ENCODE results near the gene PER1. TPM values are rescaled to one million over a fixed set of nuclear protein-coding genes. Genes with fewer than 3 reads are reported as not detected.

The PER1 gene
- total RNA-seq, 5 donors from 2014 or later (not counting 1 experiment from before 2014, with no cell fraction given) = 62.6 to 1,675 (median 82.4) TPM

GRCh38 chr17:8126491-8127066 is 25.6 kb downstream of the PER1 start:
- POLR2A ChIA-PET = interaction anchor here in 1 of 2 donors (0.7 to 1.1 kb wide), 2 partner anchors 169 to 498 kb away, joined by 3 to 6 read pairs; partner anchors contain the start of gene SLC25A35
- H3K4me3 ChIP-seq (ENCODE audit: control insufficient read depth in 1 of 2, extremely low read depth in 1 of 2, low read length in 1 of 2) = peak overlapping the region; percentile 64 to 80

GRCh38 chr17:8125947-8126490 is 26.2 kb downstream of the PER1 start:
- no peaks in the 10 kb centered on the region for H3K9me3 Mint-ChIP-seq
- peak overlapping the region; percentile 77 to 91 (median 86) for H3K4me3 Mint-ChIP-seq
- POLR2A ChIA-PET = interaction anchor here in 1 of 2 donors (0.7 to 1.1 kb wide), 2 partner anchors 169 to 497 kb away, joined by 3 to 6 read pairs; partner anchors contain the start of gene SLC25A35
- peaks cover 8 to 35% of the 10 kb centered on the region in 2 donors for H3K27me3 Mint-ChIP-seq
- no peaks in the 10 kb centered on the region for H3K36me3 Mint-ChIP-seq
- DNase-seq = peak in 2 of 35 experiments; percentile 21 to 41
- ATAC-seq (replicated peaks in 1 of 4) = peak in 3 of 4 experiments; percentile 1 to 8 (median 6)
- H3K36me3 ChIP-seq (ENCODE audit: control insufficient read depth in 2 of 2, extremely low read depth in 1 of 2, insufficient read depth in 1 of 2, low read length in 1 of 2) = no peaks in the 10 kb centered on the region
- peak overlapping the region; percentile 82 to 90 for H3K27ac Mint-ChIP-seq
- peaks cover 47 to 55% (median 50%) of the 10 kb centered on the region in 3 donors for H3K4me1 Mint-ChIP-seq
- H3K9me3 ChIP-seq = no peaks in the 10 kb centered on the region
- peaks cover 35 to 61% of the 10 kb centered on the region in 2 experiments for H3K4me1 ChIP-seq (ENCODE audit: control insufficient read depth in 1 of 2, extremely low read depth in 1 of 2, insufficient read depth in 2 of 2, low read length in 2 of 2)
- H3K27ac ChIP-seq (ENCODE audit: low read length) = no peak overlapping the region
- peak overlapping the region; percentile 64 to 80 for H3K4me3 ChIP-seq (ENCODE audit: control insufficient read depth in 1 of 2, extremely low read depth in 1 of 2, low read length in 1 of 2)
- peaks cover 0 to 59% of the 10 kb centered on the region in 2 experiments for H3K27me3 ChIP-seq (replicated peaks in 1 of 2; ENCODE audit: control insufficient read depth in 2 of 2, extremely low read depth in 1 of 2, insufficient read depth in 2 of 2, low read length in 1 of 2)
- CTCF ChIA-PET = interaction anchor here in 1 of 2 donors (1.3 kb wide), 1 partner anchor 13 kb away, joined by 5 read pairs; no protein-coding TSS in a partner anchor
- under 1% methylated on average over 30 of the region's 35 CpGs for WGBS (ENCODE audit: insufficient coverage)

More at GRCh38 chr17:8126491-8127066, 25.6 kb downstream of the PER1 start:
- H3K9me3 ChIP-seq = no peaks in the 10 kb centered on the region
- H3K4me3 Mint-ChIP-seq = peak overlapping the region; percentile 85 to 91 (median 86)
- CTCF ChIA-PET = interaction anchor here in 1 of 2 donors (0.7 to 1.3 kb wide), 2 partner anchors 12 to 95 kb away, joined by 3 to 5 read pairs; no protein-coding TSS in a partner anchor
- peaks cover 0 to 56% of the 10 kb centered on the region in 2 experiments for H3K27me3 ChIP-seq (replicated peaks in 1 of 2; ENCODE audit: control insufficient read depth in 2 of 2, extremely low read depth in 1 of 2, insufficient read depth in 2 of 2, low read length in 1 of 2)
- H3K27ac ChIP-seq (ENCODE audit: low read length) = no peak overlapping the region
- WGBS (ENCODE audit: insufficient coverage) = under 1% methylated on average over 35 of the region's 45 CpGs
- H3K27me3 Mint-ChIP-seq = peaks cover 8 to 34% of the 10 kb centered on the region in 2 donors
- H3K36me3 Mint-ChIP-seq = no peaks in the 10 kb centered on the region
- H3K9me3 Mint-ChIP-seq = no peaks in the 10 kb centered on the region
- peak overlapping the region; percentile 70 to 82 for H3K27ac Mint-ChIP-seq
- DNase-seq = peak in 4 of 35 experiments; percentile 36 to 68 (median 40)
- H3K4me1 Mint-ChIP-seq = peaks cover 45 to 53% (median 47%) of the 10 kb centered on the region in 3 donors
- peak; percentile 26 to 46 (median 34) for ATAC-seq (replicated peaks in 1 of 4)
- H3K4me1 ChIP-seq (ENCODE audit: control insufficient read depth in 1 of 2, extremely low read depth in 1 of 2, insufficient read depth in 2 of 2, low read length in 2 of 2) = peaks cover 33 to 55% of the 10 kb centered on the region in 2 experiments
- no peaks in the 10 kb centered on the region for H3K36me3 ChIP-seq (ENCODE audit: control insufficient read depth in 2 of 2, extremely low read depth in 1 of 2, insufficient read depth in 1 of 2, low read length in 1 of 2)

GRCh38 chr17:8125154-8125946 is 26.9 kb downstream of the PER1 start:
- no peaks in the 10 kb centered on the region for H3K9me3 Mint-ChIP-seq
- no peak overlapping the region for H3K27ac ChIP-seq (ENCODE audit: low read length)
- H3K4me3 ChIP-seq (ENCODE audit: control insufficient read depth in 1 of 2, extremely low read depth in 1 of 2, low read length in 1 of 2) = peak overlapping the region; percentile 64 to 80
- CTCF ChIA-PET = interaction anchor here in 1 of 2 donors (0.8 kb wide), 1 partner anchor 13 kb away, joined by 3 read pairs; no protein-coding TSS in a partner anchor
- no peaks in the 10 kb centered on the region for H3K36me3 Mint-ChIP-seq
- peaks cover 0 to 66% of the 10 kb centered on the region in 2 experiments for H3K27me3 ChIP-seq (replicated peaks in 1 of 2; ENCODE audit: control insufficient read depth in 2 of 2, extremely low read depth in 1 of 2, insufficient read depth in 2 of 2, low read length in 1 of 2)
- H3K36me3 ChIP-seq (ENCODE audit: control insufficient read depth in 2 of 2, extremely low read depth in 1 of 2, insufficient read depth in 1 of 2, low read length in 1 of 2) = no peaks in the 10 kb centered on the region
- no peaks in the 10 kb centered on the region for H3K9me3 ChIP-seq
- peak overlapping the region; percentile 82 to 90 for H3K27ac Mint-ChIP-seq
- 2% methylated on average over 16 of the region's 40 CpGs for WGBS (ENCODE audit: insufficient coverage)
- ATAC-seq (replicated peaks in 1 of 4) (peak; percentile 44 to 55 (median 50)), DNase-seq (peak; percentile 65 to 90 (median 84))
- POLR2A ChIA-PET = interaction anchor here in 1 of 2 donors (1.0 kb wide), 1 partner anchor 48 kb away, joined by 3 read pairs; no protein-coding TSS in a partner anchor
- H3K4me1 ChIP-seq (ENCODE audit: control insufficient read depth in 1 of 2, extremely low read depth in 1 of 2, insufficient read depth in 2 of 2, low read length in 2 of 2) = peaks cover 39 to 67% of the 10 kb centered on the region in 2 experiments
- H3K27me3 Mint-ChIP-seq = peaks cover 8 to 42% of the 10 kb centered on the region in 2 donors
- peak overlapping the region; percentile 77 to 91 (median 86) for H3K4me3 Mint-ChIP-seq
- peaks cover 54 to 62% (median 56%) of the 10 kb centered on the region in 3 donors for H3K4me1 Mint-ChIP-seq

- H3K4me3 ChIP-seq (ENCODE audit: control insufficient read depth in 1 of 2, extremely low read depth in 1 of 2, low read length in 1 of 2) = peak overlapping the region; percentile 64 to 80
- peaks cover 11 to 46% of the 10 kb centered on the region in 2 donors for H3K27me3 Mint-ChIP-seq
Observed at GRCh38 chr17:8124350-8125153, 27.7 kb downstream of the PER1 start.

GRCh38 chr17:8123695-8124349 is 28.4 kb downstream of the PER1 start, which contains the start of gene HES7:
TSS of gene HES7 (minus strand) at chr17:8124106. CDS start at chr17:8124084, 22 bp downstream.
- Mint-ChIP-seq H3K4me3 (peak within 1 kb of the TSS; percentile 77 to 91 (median 86)), H3K27ac (peak within 1 kb of the TSS; percentile 82 to 90), H3K36me3 (no peaks in the 10 kb centered on the region), H3K4me1 (peaks cover 66 to 77% (median 69%) of the 10 kb centered on the region in 3 donors), H3K27me3 (peaks cover 12 to 49% of the 10 kb centered on the region in 2 donors), H3K9me3 (no peaks in the 10 kb centered on the region)
- CTCF ChIA-PET = interaction anchor here in 1 of 2 donors (0.6 kb wide), 1 partner anchor 71 kb away, joined by 4 read pairs; no protein-coding TSS in a partner anchor
- H3K4me1 ChIP-seq (ENCODE audit: control insufficient read depth in 1 of 2, extremely low read depth in 1 of 2, insufficient read depth in 2 of 2, low read length in 2 of 2) = peaks cover 48 to 71% of the 10 kb centered on the region in 2 experiments
- H3K36me3 ChIP-seq (ENCODE audit: control insufficient read depth in 2 of 2, extremely low read depth in 1 of 2, insufficient read depth in 1 of 2, low read length in 1 of 2) = no peaks in the 10 kb centered on the region
- H3K9me3 ChIP-seq = no peaks in the 10 kb centered on the region
- no peak for ATAC-seq (replicated peaks in 1 of 4)
- H3K27me3 ChIP-seq (replicated peaks in 1 of 2; ENCODE audit: control insufficient read depth in 2 of 2, extremely low read depth in 1 of 2, insufficient read depth in 2 of 2, low read length in 1 of 2) = peaks cover 0 to 61% of the 10 kb centered on the region in 2 experiments
- WGBS (ENCODE audit: insufficient coverage) = 1% methylated on average over 16 of the region's 29 CpGs
- POLR2A ChIA-PET = interaction anchor here (1.0 kb wide), 2 partner anchors 49 to 97 kb away, joined by 3 read pairs; no protein-coding TSS in a partner anchor
- peak in 1 of 35 experiments; percentile 12 for DNase-seq
- H3K27ac ChIP-seq (ENCODE audit: low read length) = no peak within 1 kb of the TSS
- H3K4me3 ChIP-seq (ENCODE audit: control insufficient read depth in 1 of 2, extremely low read depth in 1 of 2, low read length in 1 of 2) = peak within 1 kb of the TSS; percentile 64 to 80

More at GRCh38 chr17:8124350-8125153, 27.7 kb downstream of the PER1 start:
- ChIA-PET POLR2A (interaction anchor here in 1 of 2 donors (1.0 kb wide), 1 partner anchor 49 kb away, joined by 3 read pairs; no protein-coding TSS in a partner anchor), CTCF (interaction anchor here in 1 of 2 donors (0.6 to 0.8 kb wide), 2 partner anchors 14 to 70 kb away, joined by 3 to 4 read pairs; no protein-coding TSS in a partner anchor)
- DNase-seq (peak in 3 of 35 experiments; percentile 27 to 47 (median 29)), ATAC-seq (replicated peaks in 1 of 4) (no peak)
- Histone ChIP-seq H3K9me3 (no peaks in the 10 kb centered on the region), H3K27me3 (replicated peaks in 1 of 2; ENCODE audit: control insufficient read depth in 2 of 2, extremely low read depth in 1 of 2, insufficient read depth in 2 of 2, low read length in 1 of 2) (peaks cover 0 to 64% of the 10 kb centered on the region in 2 experiments), H3K4me1 (ENCODE audit: control insufficient read depth in 1 of 2, extremely low read depth in 1 of 2, insufficient read depth in 2 of 2, low read length in 2 of 2) (peaks cover 47 to 71% of the 10 kb centered on the region in 2 experiments), H3K27ac (ENCODE audit: low read length) (no peak overlapping the region), H3K36me3 (ENCODE audit: control insufficient read depth in 2 of 2, extremely low read depth in 1 of 2, insufficient read depth in 1 of 2, low read length in 1 of 2) (no peaks in the 10 kb centered on the region)
- Mint-ChIP-seq H3K36me3 (no peaks in the 10 kb centered on the region), H3K27ac (peak overlapping the region; percentile 82 to 90), H3K9me3 (no peaks in the 10 kb centered on the region), H3K4me1 (peaks cover 62 to 70% (median 64%) of the 10 kb centered on the region in 3 donors), H3K4me3 (peak overlapping the region; percentile 77 to 91 (median 86))
- WGBS (ENCODE audit: insufficient coverage) = 3% methylated on average over 19 of the region's 24 CpGs

Data from T-cell (primary cell).